HG03066 (cell line): ENCODE data around the gene URI1.

Experiments used
- ATAC-seq: cut with Tn5 transposase; IDR thresholded peaks from one replicate; pipeline ENCODE4 v1.9.1; 2021; ENCODE audit warnings: low read depth; ENCODE audit not compliant: unreplicated experiment

URI1 gene

GRCh38 chr19:30049846-30050667 is 108.0 kb downstream of the URI1 start:
- no peak for ATAC-seq

- ATAC-seq: no peak
These were observed 110.4 kb downstream of the URI1 start for GRCh38 chr19:30052122-30053075.

GRCh38 chr19:30053558-30053957 is 111.5 kb downstream of the URI1 start:
- ATAC-seq: no peak

- no peak for ATAC-seq
These were observed 112.2 kb downstream of the URI1 start for GRCh38 chr19:30054210-30054609.

- no peak for ATAC-seq
These were observed 114.5 kb downstream of the URI1 start for GRCh38 chr19:30056580-30056979.

GRCh38 chr19:30059741-30060457 is 117.9 kb downstream of the URI1 start:
- ATAC-seq: no peak

- ATAC-seq: no peak
These were observed 118.6 kb downstream of the URI1 start for GRCh38 chr19:30060531-30061222.

GRCh38 chr19:30061223-30062064 is 119.4 kb downstream of the URI1 start:
- no peak for ATAC-seq

- ATAC-seq: no peak
These were observed 120.2 kb downstream of the URI1 start for GRCh38 chr19:30062065-30062906.

- no peak for ATAC-seq
These were observed 121.0 kb downstream of the URI1 start for GRCh38 chr19:30062907-30063649.

- ATAC-seq: no peak
These were observed 121.8 kb downstream of the URI1 start for GRCh38 chr19:30063650-30064347.

GRCh38 chr19:30064348-30064699 is 122.3 kb downstream of the URI1 start:
- no peak for ATAC-seq

- ATAC-seq: no peak
These were observed 122.9 kb downstream of the URI1 start for GRCh38 chr19:30064771-30065494.

GRCh38 chr19:30065680-30066606 is 123.9 kb downstream of the URI1 start:
- ATAC-seq: no peak
